Thoracic aorta (tissue), 2 donors: ENCODE data around the gene UBE2D2. TPM values are rescaled to one million over a fixed set of nuclear protein-coding genes. Genes with fewer than 3 reads are reported as not detected.
A peak's percentile ranks its signal among the peaks of the same experiment; 100 is the strongest.

Experiments
- ATAC-seq: fragments of 150-250 bp; one replicate; pipeline ENCODE4 v1.8.0; 2017; ENCODE audit warnings: low read depth; ENCODE audit not compliant: insufficient number of reproducible peaks, low FRiP score
- DNase-seq: peaks from one replicate; pipeline ENCODE4 v3.0.0-alpha.2; 2020; ENCODE audit warnings: low spot score
- H3K27ac ChIP-seq, 2 donors: fragments of 200-600 bp; sonication (generic); 1 replicate in 1 of 2; 2 replicates in 1 of 2; pipeline ENCODE4 v1.5.1; 2016; ENCODE audit warnings: mild to moderate bottlenecking in 2 of 2, moderate library complexity in 2 of 2
- H3K27me3 ChIP-seq: fragments of 200-600 bp; sonication (generic); replicated peaks from 2 replicates; pipeline ENCODE4 v1.6.0; 2016; ENCODE audit warnings: mild to moderate bottlenecking; ENCODE audit not compliant: insufficient read depth
- H3K36me3 ChIP-seq: fragments of 200-600 bp; sonication (generic); one replicate; pipeline ENCODE4 v1.5.1; 2016
- H3K4me1 ChIP-seq, 2 donors: fragments of 200-600 bp; sonication (generic); 1 replicate in 1 of 2; 2 replicates in 1 of 2; pipeline versions ENCODE4 v1.5.1 to v1.6.0; 2016; ENCODE audit warnings: low read depth in 2 of 2, mild to moderate bottlenecking in 1 of 2; ENCODE audit not compliant: control insufficient read depth in 1 of 2
- H3K4me3 ChIP-seq: fragments of 200-600 bp; sonication (generic); 2 replicates; pipeline ENCODE4 v1.5.1; 2016; ENCODE audit warnings: mild to moderate bottlenecking
- H3K9me3 ChIP-seq: fragments of 200-600 bp; sonication (generic); 2 replicates; pipeline ENCODE4 v1.5.1; 2016
- CTCF ChIP-seq: fragments of 200-600 bp; sonication (generic); IDR thresholded peaks from one replicate; pipeline ENCODE4 v1.5.1; 2019; ENCODE audit warnings: antibody characterized with exemption
- total RNA-seq, 2 donors: library from RNA; depleted of rRNA; stranded (reverse); fragments of >200 nt; gene quantifications; one replicate each; pipeline versions ENCODE4 v1.1.0 to v1.2.3, GENCODE V29; 2016

UBE2D2 gene
- total RNA-seq, 2 donors from 2014 or later: 51.9 to 66.7 TPM

DNA sequence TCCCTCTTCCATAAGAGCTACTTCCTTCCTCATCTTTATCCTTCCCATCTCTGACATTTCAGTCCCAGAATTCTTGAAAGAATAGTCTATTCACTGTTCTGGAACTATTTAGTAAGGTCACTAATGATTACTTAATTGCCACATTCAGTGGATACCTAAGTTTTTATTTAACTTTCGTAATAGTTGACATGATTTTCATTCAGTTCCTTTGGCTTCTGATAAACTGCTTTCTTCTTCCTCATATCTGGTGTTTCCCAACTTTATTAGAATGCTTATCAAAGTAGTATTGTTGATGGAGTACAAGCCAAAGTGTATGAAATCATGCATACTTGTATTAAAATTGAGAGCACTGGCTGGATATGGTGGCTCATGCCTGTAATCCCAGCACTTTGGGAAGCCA, 10.8 kb downstream of the UBE2D2 start:
- Histone ChIP-seq H3K27me3 (no peaks in the 10 kb centered on the region), H3K4me3 (no peak overlapping the region), H3K9me3 (no peaks in the 10 kb centered on the region), H3K27ac (no peak overlapping the region), H3K4me1 (peaks cover 21 to 42% of the 10 kb centered on the region in 2 donors), H3K36me3 (no peaks in the 10 kb centered on the region)
- ATAC-seq: no peak
- TF ChIP-seq CTCF: no peak
- no peak for DNase-seq

GRCh38 chr5:139574641-139575312, 13.6 kb downstream of the UBE2D2 start:
- no peak for ATAC-seq
- Histone ChIP-seq H3K4me1 (peaks cover 20 to 41% of the 10 kb centered on the region in 2 donors), H3K27me3 (no peaks in the 10 kb centered on the region)

GRCh38 chr5:139575313-139575646, 14.1 kb downstream of the UBE2D2 start:
- no peak for ATAC-seq
- no peak for DNase-seq
- no peaks in the 10 kb centered on the region for H3K9me3 ChIP-seq
- no peaks in the 10 kb centered on the region for H3K36me3 ChIP-seq
- H3K4me1 ChIP-seq: peaks cover 20 to 40% of the 10 kb centered on the region in 2 donors
- no peak overlapping the region for H3K27ac ChIP-seq
- H3K27me3 ChIP-seq: no peaks in the 10 kb centered on the region
- H3K4me3 ChIP-seq: no peak overlapping the region
- TF ChIP-seq CTCF: no peak

More at GRCh38 chr5:139574641-139575312, 13.6 kb downstream of the UBE2D2 start:
- no peak overlapping the region for H3K27ac ChIP-seq
- DNase-seq: no peak
- no peaks in the 10 kb centered on the region for H3K36me3 ChIP-seq
- no peaks in the 10 kb centered on the region for H3K9me3 ChIP-seq
- TF ChIP-seq CTCF: peak; percentile 36
- no peak overlapping the region for H3K4me3 ChIP-seq

DNA sequence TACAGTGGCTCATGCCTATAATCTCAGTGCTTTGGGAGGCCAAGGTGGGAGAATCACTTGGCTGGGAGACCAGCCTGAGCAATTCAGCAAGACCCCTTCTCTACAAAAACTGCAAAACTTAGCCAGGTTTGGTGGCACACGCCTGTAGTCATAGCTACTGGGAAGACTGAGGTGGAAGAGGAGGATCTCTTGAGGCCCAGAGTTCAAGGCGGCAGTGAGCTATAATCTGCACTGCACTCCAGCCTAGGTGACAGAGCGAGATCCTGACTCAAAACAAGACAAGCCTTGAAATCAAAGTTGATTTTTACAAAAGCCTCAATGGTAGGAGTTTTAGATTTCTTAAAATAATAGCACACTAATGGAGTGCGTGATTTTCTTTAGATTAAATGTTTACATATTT, 14.6 kb downstream of the UBE2D2 start:
- Histone ChIP-seq H3K27ac (no peak overlapping the region), H3K4me3 (no peak overlapping the region), H3K27me3 (no peaks in the 10 kb centered on the region), H3K36me3 (no peaks in the 10 kb centered on the region), H3K4me1 (peaks cover 20 to 35% of the 10 kb centered on the region in 2 donors), H3K9me3 (no peaks in the 10 kb centered on the region)
- DNase-seq (no peak), ATAC-seq (no peak)
- no peak for TF ChIP-seq CTCF

DNA sequence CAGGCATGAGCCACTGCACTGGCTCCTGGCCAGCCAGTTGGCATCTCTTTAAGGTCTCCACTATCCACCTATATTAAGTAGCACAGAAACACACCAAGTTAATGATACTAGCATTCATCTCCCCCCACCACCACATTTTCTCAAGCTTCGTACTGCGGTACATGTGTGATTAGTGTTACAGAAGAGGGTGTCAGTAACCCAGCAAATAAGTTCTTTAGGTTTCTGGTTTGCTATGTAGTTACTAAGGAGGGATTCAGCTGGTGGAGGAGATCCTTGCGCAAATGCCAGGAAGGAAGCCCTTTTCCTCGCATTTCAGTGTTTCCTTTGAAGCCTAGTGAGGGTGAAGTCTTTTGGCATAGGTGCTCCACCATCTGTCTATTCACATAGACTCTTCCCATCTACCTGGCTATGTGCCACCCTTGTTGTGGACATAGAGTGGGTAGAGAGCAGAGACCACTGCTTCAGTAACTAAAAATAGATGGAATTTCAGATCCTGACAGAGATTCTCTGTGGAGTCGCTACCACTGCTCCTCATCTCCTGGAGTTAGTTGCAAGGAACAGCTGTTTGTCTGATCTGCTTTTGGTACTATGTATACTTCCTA, 16.7 kb downstream of the UBE2D2 start:
- Histone ChIP-seq H3K27ac (no peak overlapping the region), H3K36me3 (no peaks in the 10 kb centered on the region), H3K4me1 (peaks cover 14 to 19% of the 10 kb centered on the region in 2 donors), H3K27me3 (no peaks in the 10 kb centered on the region), H3K4me3 (no peak overlapping the region), H3K9me3 (no peaks in the 10 kb centered on the region)
- ATAC-seq: no peak
- no peak for TF ChIP-seq CTCF
- DNase-seq: no peak
